Inflammatory macrophage (primary cell): Measurements from ENCODE around the gene FMO3.

ENCODE experiments used
- DNase-seq, 2 donors: peaks; one replicate each; pipeline ENCODE4 v3.0.0-alpha.2; 2020 to 2022

The FMO3 gene

DNA sequence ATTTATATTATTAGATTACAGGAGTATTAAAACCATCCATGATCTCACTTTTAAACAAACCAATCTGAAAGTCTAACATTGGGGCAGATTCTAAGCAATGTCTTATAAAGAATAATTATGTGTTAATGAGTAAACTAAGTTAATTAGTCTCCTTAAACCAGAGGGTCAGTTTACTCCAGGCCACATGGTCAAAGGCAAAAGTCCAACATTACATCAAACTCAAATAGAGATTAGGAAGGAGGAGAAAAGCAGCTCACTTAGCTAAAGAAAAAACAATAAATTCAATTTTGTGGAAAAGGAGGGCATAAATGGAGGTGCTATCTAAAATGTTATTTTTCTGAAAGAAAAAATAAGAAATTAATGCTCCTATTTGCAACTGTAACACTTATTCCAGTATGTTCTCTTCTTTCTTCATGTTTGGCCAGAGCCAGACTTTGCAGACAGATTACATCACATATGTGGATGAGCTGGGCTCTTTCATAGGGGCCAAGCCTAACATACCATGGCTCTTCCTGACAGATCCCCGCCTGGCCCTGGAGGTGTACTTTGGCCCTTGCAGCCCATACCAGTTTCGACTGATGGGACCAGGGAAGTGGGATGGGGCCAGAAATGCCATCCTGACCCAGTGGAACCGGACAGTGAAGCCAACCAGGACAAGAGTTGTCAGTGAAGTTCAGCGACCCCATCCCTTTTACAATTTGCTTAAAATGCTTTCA, 70.1 kb downstream of the FMO3 start:
- DNase-seq: no peak

DNA sequence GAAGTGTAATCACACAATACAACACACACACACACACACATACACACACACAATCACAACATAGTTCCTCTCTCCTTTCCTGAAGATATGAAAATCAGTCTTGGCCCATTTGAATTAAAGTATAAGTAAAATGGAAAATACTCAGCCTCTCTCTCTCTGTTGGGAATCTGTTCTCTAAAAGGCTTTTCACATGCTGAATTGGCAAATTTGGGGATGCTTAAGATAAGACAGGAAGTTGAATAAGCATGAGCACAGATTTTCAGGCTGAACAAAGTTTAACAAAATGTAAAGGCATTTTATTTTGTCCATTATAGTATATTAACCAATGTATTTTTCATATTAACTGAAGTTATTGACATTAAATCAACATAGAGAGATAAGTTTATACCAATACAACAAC, 70.7 kb downstream of the FMO3 start:
- no peak for DNase-seq

DNA sequence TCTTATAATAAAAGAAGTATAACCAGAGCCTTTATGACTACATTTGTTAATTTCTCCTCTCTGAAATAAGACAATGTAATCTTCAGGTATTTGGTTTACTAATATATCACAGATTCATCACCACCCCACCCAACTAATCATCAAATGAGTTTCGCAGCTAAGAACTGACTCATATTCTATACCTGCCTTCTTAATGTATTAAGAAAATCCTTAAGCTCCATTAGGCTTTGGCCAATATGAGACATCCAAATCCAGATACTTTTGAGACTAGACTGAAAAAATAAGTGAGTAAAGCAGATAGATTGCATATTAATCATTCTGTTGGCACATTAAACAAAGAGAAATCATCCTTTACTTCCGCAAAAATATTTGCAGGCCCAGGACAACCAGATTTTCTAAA, 75.7 kb downstream of the FMO3 start:
- no peak for DNase-seq
